ENCODE measurements around the gene TRIM41. TPM values are rescaled to one million over a fixed set of nuclear protein-coding genes. Genes with fewer than 3 reads are reported as not detected.
A peak's percentile ranks its signal among the peaks of the same experiment; 100 is the strongest.

Gene TRIM41
- total and polyA plus RNA-seq, 2 of the 13 experiments (the other 11 are each of a cell fraction or from before 2014, with no cell fraction given): 10.2 to 16.7 TPM

DNA sequence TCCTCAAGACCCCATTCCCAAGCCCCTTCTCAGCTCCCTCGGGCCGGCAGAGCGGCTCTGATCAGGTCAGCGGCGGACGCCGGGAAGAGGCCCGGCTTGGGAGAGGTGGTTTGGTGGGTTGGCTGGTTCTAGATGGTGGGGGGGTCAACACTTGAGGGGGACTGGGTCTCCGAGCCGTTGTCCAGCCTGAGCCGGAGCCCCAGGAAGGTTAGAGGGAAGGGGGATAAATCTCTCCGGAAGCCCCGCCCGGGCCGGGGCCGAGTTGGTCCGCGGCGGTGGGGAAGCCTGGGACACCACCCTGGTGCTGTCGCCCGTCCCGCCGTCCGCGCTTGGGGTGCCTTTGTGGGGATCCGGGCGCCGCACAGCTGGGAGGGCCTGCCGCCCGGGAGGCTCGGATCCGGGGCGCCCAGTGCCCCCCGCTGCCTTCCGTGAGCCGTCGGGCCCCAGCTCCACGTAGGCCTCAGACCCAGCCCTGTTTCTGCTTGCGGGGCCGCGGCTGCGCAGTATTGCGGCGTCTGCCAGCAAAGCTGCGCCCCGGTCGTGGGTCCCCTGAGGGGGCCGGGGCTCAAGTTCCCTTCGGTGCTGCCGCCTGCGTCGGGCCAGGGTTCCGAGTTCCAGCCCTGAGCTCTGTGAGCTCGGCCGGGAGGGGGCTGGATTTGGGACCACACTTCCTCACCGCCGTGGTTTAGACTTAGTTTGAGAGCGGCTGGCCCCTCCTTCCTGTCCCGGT lies 38.4 kb downstream of the TRIM41 start (continued):
- 0 out of 2 replicates have a peak, but pooled peaks have one; percentile 7 for TF ChIP-seq ZNF616 (CRISPR knock-in tag; IDR thresholded peaks at IDR 0.05; ENCODE audit: low read depth)
- no peak for TF ChIP-seq MEF2D (CRISPR knock-in tag; IDR thresholded peaks at IDR 0.05)
- TF ChIP-seq, protein P1, sequence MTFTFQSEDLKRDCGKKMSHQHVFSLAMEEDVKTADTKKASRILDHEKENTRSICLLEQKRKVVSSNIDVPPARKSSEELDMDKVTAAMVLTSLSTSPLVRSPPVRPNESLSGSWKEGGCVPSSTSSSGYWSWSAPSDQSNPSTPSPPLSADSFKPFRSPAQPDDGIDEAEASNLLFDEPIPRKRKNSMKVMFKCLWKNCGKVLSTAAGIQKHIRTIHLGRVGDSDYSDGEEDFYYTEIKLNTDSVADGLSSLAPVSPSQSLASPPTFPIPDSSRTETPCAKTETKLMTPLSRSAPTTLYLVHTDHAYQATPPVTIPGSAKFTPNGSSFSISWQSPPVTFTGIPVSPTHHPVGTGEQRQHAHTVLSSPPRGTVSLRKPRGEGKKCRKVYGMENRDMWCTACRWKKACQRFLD (CRISPR knock-in tag; IDR thresholded peaks at IDR 0.05; ENCODE audit: borderline replicate concordance): peak; percentile 55; the same call in 1 of the 2 replicates
- TF ChIP-seq ZNF781 (CRISPR knock-in tag; IDR thresholded peaks at IDR 0.05; ENCODE audit: borderline replicate concordance, not compliant biosample characterization): no peak
- no peak for TF ChIP-seq IKZF1 (IDR thresholded peaks at IDR 0.05)
- TF ChIP-seq FOXC1 (CRISPR knock-in tag; IDR thresholded peaks at IDR 0.05; ENCODE audit: borderline replicate concordance): no peak
- TF ChIP-seq ZNF124 (CRISPR knock-in tag; IDR thresholded peaks at IDR 0.05): no peak
- no peak for TF ChIP-seq ZNF572 (CRISPR knock-in tag; IDR thresholded peaks at IDR 0.05)
- TF ChIP-seq ZBTB8A (CRISPR knock-in tag; IDR thresholded peaks at IDR 0.05; ENCODE audit: borderline replicate concordance, low read depth): no peak; the same call in 1 of the 2 replicates
- no peak; the same call in 1 of the 2 replicates for TF ChIP-seq KLF6 (CRISPR knock-in tag; IDR thresholded peaks at IDR 0.05)
- TF ChIP-seq HDAC1 (CRISPR knock-in tag; IDR thresholded peaks at IDR 0.05): peak; percentile 60
- 0 out of 2 replicates have a peak, but pooled peaks have one; percentile 21 for TF ChIP-seq ZSCAN12 (CRISPR knock-in tag; IDR thresholded peaks at IDR 0.05)
- TF ChIP-seq, protein P2, sequence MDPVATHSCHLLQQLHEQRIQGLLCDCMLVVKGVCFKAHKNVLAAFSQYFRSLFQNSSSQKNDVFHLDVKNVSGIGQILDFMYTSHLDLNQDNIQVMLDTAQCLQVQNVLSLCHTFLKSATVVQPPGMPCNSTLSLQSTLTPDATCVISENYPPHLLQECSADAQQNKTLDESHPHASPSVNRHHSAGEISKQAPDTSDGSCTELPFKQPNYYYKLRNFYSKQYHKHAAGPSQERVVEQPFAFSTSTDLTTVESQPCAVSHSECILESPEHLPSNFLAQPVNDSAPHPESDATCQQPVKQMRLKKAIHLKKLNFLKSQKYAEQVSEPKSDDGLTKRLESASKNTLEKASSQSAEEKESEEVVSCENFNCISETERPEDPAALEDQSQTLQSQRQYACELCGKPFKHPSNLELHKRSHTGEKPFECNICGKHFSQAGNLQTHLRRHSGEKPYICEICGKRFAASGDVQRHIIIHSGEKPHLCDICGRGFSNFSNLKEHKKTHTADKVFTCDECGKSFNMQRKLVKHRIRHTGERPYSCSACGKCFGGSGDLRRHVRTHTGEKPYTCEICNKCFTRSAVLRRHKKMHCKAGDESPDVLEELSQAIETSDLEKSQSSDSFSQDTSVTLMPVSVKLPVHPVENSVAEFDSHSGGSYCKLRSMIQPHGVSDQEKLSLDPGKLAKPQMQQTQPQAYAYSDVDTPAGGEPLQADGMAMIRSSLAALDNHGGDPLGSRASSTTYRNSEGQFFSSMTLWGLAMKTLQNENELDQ (CRISPR knock-in tag; IDR thresholded peaks at IDR 0.05; ENCODE audit: borderline replicate concordance): no peak
- TF ChIP-seq ZNF225 (CRISPR knock-in tag; IDR thresholded peaks at IDR 0.05): no peak; the same call in 1 of the 2 replicates
- TF ChIP-seq, protein P3, sequence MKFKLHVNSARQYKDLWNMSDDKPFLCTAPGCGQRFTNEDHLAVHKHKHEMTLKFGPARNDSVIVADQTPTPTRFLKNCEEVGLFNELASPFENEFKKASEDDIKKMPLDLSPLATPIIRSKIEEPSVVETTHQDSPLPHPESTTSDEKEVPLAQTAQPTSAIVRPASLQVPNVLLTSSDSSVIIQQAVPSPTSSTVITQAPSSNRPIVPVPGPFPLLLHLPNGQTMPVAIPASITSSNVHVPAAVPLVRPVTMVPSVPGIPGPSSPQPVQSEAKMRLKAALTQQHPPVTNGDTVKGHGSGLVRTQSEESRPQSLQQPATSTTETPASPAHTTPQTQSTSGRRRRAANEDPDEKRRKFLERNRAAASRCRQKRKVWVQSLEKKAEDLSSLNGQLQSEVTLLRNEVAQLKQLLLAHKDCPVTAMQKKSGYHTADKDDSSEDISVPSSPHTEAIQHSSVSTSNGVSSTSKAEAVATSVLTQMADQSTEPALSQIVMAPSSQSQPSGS (CRISPR knock-in tag; IDR thresholded peaks at IDR 0.05): no peak
- peak; percentile 19; the same call in 1 of the 2 replicates for TF ChIP-seq ZNF331 (CRISPR knock-in tag; IDR thresholded peaks at IDR 0.05)
- TF ChIP-seq, protein P4, sequence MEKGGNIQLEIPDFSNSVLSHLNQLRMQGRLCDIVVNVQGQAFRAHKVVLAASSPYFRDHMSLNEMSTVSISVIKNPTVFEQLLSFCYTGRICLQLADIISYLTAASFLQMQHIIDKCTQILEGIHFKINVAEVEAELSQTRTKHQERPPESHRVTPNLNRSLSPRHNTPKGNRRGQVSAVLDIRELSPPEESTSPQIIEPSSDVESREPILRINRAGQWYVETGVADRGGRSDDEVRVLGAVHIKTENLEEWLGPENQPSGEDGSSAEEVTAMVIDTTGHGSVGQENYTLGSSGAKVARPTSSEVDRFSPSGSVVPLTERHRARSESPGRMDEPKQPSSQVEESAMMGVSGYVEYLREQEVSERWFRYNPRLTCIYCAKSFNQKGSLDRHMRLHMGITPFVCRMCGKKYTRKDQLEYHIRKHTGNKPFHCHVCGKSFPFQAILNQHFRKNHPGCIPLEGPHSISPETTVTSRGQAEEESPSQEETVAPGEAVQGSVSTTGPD (CRISPR knock-in tag; IDR thresholded peaks at IDR 0.05): no peak
- no peak for TF ChIP-seq TBP (CRISPR knock-in tag; IDR thresholded peaks at IDR 0.05)
- TF ChIP-seq MEIS2 (CRISPR knock-in tag; IDR thresholded peaks at IDR 0.05): 0 out of 2 replicates have a peak, but pooled peaks have one; percentile 14
- no peak for TF ChIP-seq RFX5 (IDR thresholded peaks at IDR 0.05; ENCODE audit: low read depth, low read length)
- TF ChIP-seq KDM1A (CRISPR knock-in tag; IDR thresholded peaks at IDR 0.05): no peak
- TF ChIP-seq, protein P5, sequence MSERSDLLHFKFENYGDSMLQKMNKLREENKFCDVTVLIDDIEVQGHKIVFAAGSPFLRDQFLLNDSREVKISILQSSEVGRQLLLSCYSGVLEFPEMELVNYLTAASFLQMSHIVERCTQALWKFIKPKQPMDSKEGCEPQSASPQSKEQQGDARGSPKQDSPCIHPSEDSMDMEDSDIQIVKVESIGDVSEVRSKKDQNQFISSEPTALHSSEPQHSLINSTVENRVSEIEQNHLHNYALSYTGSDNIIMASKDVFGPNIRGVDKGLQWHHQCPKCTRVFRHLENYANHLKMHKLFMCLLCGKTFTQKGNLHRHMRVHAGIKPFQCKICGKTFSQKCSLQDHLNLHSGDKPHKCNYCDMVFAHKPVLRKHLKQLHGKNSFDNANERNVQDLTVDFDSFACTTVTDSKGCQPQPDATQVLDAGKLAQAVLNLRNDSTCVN (CRISPR knock-in tag; IDR thresholded peaks at IDR 0.05; ENCODE audit: borderline replicate concordance): no peak
- no peak for TF ChIP-seq EHMT2 (IDR thresholded peaks at IDR 0.05; ENCODE audit: borderline replicate concordance, low read depth, low read length)
